NCI-H1048 (cell line): Measurements from ENCODE around the gene HNRNPR.
A peak's percentile ranks its signal among the peaks of the same experiment; 100 is the strongest.

ENCODE experiments used
- DNase-seq: peaks from one replicate; lab custom pipeline; 2025; lab: John Stamatoyannopoulos, UW

The HNRNPR gene

DNA sequence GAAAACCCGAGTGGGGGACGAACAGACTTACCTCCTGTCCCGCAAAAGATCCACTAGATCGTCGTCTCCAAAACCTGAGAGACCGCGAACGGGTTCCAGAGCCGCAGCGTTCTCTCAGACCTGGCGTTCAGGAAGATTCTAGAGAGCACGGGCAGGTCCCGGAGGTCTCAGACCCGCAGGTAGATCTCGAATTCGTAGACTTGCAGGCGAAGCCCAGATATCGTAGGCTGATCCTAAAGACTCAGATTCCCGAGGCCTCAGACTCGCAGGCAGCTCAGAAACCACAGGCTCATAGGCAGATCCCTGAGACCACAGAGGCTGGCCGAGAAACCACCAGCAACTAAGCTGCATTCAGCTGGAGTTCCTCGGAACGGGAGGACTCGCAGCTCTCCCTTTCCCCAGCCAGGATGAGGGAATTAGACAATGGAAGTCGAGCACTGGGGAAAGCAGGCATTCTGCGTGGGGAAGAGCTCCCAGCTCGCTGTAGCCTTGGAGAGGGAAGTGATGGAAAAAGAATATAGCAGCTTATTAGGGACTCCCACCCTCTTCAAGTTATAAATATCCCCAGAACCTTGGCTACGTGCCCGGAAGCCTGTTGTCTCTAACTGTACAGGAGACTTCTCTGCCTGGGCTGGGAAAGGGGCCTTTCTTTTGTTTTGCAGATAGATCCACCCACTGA is 25.4 kb upstream of the HNRNPR start, which contains the start of gene ZNF436:
TSS of gene ZNF436 (minus strand) at position 502 of the 679 bp plus-strand sequence. CDS start 1,831 bp downstream, outside the sequence.
- peak; percentile 12 for DNase-seq

DNA sequence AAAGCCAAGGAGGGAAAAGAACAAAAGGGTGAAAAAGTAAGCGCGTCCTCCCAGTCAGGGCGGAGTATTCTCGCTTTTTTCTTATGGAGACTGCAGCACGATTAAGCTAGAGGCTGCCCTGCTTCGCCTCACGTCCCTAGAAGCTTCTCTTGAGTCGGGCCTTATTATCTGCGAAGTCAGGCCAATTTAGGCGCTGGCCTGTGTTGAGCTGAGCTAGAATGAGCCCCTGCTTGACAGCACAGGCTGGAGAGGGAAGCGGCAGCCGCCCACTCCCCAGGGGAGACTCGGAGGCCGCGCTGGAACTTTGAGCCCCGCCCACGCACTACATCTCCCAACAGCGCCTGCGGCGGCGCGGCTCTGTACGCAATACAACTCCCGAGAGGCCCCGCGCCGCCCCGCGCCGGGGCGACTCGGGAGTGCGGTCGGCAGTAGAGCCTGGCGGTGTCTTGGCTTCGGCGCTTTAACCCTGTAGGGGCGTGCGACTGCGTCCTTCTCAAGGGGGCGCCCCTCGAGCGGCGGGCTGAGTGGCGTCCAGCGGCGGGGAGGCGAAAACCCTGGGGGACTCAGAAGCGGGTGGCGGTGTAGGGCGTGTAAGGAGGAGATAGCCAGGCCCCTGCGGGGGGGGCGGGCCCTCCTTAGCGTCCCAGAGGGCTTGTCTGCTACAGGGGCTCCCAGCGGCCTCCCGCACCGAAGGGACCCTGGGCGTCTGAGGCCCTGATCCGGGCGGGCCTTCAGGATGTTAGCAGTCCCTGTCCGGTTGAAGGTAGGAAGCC is 24.7 kb upstream of the HNRNPR start:
- peak; percentile 81 for DNase-seq

DNA sequence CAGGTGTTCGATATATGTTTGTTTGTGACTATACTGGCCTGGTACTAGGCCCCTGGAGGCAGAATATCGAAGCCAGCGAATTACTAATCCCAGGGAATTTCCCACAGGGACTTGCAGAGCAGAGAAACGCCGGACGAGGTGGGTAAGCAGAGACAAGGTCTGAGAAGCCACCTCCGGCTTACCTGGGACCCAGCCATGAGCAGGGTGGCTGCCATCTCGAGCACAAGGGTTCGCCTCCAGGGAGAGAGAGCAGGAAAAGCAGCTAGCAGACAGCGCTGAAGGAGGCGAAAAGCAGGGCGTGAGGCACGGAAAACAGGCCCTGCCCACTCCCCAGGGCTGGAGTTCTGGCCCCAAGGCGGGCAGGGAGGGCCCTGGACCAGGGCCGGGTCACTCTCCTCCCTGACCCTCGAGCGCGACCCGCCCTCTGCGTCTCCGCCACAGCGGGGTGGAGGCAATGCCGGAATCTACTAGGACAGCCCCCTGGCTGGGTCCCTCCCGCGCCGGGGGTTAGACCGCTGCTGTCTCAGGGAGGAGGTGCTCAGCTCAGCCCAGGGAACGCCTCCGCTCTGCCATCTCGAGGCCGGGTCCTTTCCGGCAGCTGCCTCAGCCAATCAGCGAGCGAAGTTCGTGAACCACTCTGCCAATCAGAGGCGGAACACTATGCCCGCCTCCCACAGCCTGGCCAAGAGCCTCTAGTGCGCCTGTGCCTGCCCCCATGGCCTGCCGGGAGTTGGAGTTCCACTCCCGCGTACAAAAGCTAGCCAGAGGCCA is 23.9 kb upstream of the HNRNPR start:
- peak; percentile 96 for DNase-seq

DNA sequence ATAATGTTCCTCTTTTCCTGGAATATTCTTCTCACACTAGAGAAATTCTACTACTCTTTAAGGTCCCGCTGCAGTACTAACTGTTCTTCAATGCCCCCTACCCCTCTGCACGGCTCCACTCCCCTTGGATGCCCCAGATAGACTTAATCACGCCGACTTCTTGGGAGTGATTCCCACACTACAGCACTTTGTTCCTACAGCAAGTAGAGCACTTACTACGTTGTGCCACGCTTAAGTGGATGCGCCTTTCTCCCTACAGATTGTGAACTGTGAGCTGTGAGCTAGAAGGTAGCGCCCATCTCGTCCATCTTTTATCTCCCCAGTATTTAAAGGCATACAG is 23.3 kb upstream of the HNRNPR start:
- DNase-seq = no peak

DNA sequence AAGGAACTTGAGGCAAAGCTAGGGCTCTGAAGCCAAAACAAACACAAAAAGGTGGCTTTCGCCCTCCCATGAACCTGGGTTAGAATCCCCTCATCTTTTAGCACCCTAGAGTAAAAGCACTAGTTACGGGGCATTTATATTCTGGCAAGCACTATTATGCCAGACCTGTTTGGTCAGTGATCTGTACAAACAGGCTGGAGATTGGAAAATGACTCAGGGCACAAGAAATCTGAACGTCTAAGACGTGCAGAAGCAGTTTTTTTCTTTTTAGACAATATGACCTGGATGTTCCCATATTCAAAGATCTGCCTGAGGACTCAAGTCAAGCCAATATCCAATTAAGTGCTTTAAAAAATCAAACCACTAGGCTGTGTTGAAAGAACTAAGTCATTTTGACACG is 22.5 kb upstream of the HNRNPR start:
- no peak for DNase-seq

DNA sequence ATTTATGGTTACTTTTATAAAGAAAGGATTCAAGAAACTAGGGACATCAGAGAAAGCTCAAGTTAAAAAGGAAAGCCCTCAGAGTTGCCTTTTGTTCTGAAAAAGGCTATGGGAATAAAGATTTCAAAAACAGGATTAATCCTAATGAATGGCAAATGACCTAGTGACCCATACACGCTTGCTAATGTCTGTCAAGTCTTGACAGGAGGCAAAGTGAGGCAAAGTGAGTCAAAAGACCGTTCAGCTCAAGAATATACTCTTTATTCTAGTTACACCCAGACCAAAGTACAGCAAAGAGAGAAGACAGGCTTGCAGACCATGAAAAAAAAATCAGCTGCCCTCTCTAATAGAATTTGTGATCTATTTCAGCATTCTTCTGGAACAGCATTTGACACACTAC is 22.1 kb upstream of the HNRNPR start:
- DNase-seq = no peak

DNA sequence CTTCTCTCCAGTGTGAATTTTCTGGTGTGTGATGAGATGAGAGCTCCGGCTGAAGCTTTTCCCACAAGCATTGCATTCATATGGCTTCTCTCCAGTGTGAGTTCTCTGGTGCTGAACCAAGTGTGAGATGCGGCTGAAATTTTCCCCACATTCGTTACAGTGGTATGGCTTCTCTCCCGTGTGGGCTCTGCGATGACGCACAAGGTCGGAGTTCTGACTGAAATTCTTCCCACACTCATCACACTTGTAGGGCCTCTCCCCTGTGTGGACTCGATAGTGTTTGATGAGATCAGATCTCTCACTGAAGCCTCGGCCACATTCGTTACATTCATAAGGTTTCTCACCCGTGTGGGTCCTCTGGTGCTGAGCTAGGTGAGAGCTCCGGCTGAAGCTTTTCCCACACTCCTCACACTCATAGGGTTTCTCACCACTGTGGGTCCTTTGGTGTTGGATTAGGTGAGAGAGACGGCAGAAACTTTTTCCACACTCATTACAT is 18.2 kb upstream of the HNRNPR start:
- DNase-seq = no peak

DNA sequence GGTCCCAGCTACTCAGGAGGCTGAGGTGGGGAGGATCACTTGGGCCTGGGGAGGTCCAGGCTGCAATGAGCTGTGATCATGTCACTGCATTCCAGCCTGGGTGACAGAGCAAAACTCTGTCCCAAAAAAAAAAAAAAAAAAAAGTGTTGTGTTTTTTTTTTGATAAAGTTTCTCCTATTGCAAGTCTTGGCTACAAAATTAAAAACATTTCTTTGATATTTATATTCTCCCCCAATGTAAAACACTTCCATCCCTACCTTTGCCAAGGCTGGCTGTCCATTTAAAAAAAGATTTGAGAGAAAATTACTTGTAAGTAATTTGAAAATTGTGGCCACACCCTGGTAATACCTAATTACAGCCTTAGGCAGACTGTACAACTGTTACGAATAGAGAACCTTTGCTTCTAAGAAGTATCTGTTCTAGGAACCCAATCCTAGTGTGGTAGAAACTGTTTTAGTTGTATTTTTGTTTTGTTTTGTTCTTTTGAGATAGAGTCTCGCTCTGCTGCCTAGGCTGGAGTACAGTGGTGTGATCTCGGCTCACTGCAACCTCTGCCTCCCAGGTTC is 14.3 kb upstream of the HNRNPR start:
- no peak for DNase-seq

DNA sequence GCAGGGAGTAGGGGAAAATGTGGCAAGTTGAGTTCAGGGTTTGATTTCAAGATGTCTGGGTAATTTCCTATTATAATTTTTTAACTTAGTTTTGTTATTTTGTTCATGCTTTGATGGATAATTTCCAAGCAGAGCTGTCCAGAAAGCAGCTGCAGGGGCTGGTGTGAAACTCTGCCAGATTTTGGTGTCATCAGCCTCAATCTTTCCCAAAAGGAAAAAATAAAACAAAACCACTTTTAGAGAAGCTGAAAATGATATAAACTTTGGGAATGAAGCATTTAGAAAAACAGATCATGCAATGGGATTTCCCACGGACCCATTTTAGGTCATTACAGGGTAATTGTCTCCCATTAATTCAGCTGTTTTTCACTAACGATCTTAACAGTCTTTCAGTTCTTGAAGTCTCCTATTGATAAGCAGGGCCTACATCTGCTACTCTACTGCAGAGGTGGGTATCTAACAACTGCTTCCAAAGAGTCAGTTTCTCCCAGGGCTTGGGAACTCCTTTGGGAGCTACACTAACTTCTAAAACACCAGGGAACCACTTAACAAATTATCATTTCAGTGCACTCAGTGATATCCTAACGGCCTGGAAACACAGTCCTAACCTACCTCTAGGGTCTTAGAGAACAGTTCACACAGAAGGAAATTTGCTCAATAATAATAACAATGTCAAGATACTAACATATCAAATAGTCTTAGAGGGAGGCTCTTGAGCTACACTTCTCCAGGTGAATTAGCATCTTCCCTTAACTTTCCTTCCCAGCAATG is 13.2 kb upstream of the HNRNPR start:
- no peak for DNase-seq

DNA sequence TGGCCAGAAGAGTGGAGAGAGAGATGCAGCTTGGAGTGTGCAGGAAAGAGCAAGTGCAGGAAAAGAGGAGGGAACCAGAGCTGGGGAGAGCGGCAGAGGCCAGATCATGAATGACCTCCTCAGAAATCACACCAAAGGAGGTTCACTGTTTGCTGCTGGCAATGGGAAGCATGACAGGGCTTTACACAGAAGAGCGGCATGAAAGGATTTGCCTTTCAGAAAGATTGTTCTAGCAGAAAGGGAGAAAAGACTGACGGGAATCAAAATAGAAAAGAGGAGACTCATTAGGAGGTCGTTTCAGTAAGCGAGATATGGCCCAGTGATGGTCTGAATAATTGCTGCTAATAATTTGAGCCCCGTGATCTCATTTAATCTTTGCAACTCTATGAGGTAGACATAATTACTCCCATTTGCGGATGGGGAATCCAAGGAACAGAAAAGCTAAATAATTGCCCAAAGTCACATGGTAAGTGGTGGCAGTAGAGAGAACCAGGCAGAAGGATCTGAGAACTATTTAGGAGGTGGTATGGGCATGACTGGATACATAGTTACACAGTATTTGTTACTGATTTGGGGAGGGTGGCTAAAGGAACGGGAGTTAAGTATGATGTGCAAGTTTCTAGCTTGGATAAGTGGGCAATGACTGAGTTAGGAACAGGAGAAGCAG is 12.5 kb upstream of the HNRNPR start:
- no peak for DNase-seq

DNA sequence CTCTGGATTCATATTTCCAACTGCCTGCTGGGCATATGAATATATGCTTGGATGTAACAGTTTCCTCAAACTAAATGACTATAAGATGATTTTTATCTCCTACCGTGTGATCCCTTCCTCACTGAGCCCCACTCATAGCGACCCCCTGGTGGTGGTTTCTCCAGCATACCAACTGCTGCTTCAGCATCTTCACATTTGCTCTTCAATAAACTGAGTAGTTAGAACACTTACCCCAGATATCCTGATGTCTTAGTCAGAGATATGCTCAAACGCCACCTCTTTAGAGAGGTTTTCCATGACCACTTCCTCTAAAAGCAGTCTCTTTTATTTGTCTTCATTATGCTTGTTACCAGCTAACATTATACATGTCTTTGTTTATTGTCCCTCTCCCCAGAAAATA is 10.2 kb upstream of the HNRNPR start:
- no peak for DNase-seq

DNA sequence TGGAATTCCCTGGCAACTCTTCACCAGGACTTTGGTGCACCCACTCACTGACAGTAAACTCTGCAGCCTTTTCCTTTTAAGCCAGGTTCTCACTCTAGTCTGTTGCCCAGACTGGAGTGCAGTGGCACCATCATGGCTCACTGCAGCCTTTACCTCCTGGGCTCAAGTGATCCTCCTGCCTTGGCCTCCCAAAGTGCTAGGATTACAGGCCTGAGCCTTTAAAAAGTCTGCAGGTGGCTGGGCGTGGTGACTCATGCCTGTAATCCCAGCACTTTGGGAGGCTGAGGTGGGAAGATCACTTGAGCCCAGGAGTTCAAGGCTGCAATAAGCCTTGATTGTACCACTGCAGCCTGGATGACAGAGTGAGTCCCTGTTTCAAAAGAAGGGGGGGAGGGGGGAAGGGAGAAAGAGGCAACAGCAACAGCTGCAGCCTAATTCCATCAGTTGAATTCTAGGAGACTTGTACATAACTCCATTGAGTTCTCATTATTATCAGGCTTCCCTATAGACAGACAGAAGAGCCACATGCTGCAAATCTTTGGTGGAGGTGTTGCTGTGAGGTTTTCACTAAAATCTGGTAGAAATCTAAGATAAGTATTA is 8.1 kb upstream of the HNRNPR start:
- DNase-seq = no peak

DNA sequence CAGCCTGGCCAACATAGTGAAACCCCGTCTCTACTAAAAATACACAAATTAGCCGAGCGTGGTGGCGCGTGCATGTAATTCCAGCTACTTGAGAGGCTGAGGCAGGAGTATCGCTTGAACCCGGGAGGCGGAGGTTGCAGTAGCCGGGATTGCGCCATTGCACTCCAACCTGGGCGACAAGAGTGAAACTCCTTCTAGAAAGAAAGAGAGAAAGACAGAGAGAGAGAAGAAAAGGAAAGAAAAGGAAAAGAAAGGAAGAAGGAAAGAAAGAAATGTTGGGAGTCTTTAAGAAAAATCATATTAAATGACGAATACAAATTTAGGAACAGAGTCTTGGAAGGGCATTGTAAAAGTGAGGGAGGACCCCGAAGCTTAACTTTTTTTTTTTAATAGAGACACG is 1.8 kb upstream of the HNRNPR start:
- no peak for DNase-seq

DNA sequence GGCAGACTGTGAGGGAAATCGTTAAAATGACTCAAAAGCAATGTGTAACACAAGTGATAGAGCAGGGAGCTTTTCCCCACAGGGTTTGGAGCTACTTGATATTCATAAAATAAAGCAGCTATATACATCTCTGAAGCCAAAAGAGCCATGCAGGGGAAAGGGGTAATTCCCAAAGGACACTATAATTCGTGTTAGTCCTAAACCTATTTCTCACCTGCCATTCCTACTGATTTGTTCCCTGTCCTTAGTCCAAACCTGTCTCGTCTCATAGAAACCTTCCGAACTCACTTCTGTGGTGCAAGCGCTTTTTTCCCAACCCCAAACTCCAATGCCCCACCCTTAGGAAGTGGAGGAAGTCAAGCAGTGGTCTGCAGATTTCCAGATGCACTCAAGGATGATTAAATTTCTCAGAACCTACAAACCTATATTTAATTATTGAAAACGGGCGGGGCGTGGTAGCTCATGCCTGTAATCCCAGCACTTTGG is 946 bp upstream of the HNRNPR start:
- no peak for DNase-seq

DNA sequence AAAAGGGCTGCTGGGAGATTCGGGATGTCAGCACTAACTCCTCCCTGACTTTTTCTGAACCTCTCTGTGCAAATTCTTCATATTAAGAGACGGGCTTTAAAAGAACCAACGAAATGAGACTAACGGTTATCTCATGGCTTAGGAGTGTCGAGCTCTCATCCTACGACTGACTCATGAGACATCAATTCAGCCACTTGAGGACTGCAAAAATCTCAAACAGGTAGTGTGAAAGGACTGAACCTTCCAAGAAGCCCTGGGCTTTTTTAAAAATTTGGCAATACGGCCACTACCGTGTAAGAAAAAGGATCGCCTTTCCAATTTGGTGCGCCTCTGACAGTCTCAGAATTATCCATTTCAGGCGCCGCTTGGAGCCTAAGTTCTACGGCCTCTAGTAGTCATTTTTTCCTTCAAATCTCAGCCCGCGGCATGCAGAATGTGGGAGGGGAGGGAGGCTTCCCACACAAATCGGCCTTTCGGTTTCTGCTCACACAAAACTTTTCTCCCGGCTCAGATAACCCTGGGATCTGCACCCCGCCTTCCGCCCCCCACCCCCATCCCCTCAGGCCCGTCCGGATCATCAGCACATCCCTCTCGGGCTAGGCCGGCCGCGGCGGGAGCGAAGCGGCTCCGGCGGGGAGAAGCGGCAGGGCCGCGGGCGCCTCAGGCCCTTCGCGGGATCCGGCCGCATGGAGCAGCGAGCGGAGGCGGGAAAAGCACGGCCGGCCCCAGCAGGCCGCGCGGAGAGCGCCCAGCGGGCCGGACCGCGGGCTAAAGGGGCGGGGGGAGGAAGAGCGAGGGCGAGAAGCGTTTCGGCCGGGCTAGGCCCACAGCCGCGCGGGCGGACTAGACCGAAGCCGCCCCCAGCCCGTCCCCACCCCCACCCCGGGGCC is 618 bp downstream of the HNRNPR start:
- DNase-seq = no peak

DNA sequence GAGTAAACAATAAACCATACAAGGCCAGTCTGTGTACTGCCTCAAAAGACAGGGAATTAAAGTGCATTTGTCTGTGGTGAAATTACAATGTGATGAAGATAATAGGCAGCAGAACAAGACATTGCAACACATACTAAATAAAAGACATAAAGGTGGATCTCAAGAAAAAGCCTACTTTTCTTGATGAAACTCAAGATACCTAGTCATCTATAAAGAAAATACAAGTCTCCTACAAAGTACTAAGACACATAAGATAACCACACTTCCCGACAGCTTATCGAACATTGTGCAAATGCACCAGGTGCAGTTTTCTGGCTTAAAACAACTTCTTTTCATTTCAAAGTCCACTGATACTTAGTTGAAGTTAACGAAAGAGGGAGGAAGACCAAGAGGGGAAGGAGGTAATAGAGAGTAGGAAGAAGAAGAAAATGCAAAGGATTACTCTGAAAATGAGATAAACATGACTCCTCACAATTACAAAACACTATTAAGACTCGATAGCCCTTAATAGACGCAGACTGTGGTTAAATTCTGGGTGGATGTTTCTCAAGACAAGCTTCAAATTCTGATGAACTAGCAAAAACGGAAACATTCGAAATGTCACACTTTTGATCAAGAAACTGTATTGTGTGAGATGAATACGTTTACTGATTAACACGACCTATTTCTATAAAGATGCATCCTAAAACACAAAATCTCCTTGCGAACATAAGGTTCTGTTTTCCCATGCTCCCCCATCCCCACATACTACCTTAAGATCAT is 2.0 kb downstream of the HNRNPR start:
- no peak for DNase-seq

DNA sequence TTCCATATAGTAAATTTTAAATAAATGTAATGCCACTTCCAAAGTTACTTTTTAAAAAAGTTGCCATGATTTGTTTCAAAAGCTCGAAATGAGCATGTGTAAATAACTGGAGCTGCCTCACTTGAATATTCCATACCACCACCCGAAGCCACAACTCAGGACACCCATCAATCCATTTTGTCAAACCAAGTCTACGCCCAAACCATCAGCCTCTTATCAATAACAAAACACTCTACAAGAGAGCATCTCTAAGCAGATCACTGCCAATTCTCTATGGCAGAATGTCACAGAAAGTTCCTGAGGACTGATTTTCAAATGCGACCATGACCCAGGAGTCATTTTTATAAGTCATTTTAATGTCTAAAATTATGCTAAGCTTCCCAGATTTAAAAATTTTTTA is 4.5 kb downstream of the HNRNPR start:
- DNase-seq = no peak

DNA sequence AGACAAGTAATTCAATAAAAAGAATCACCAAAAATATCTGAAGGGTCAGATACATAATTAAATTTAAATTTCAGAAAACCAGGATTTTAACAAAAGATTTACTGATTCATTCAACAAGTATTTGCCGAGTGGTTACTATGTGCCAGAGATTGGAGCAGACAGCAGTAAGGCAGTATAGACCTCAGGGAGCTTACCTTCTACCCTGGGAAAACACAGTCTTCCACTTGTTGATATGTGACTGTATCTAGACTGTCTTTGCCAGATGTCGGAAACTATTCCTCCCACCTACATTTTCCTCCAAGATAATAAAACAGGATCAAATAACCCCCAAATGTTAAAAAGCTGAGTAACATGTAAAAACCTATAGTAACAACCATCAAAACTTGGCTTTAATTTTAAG is 6.2 kb downstream of the HNRNPR start:
- no peak for DNase-seq

DNA sequence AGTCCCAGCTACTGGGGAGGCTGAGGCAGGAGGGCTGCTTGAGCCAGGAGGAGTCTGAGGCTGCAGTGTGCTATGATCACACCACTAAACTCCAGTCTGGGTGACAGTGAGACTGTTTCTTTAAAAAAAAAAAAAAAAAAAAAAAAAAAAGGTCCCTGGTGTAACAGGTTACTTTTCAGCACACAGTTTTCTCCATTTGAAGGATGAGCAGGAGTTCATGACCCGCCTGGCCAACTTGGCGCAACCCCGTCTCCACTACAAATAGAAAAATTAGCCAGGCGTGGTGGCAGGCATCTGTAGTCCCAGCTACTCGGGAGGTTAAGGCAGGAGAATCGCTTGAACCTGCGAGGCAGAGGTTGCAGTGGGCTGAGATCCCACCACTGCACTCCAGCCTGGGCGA is 12.4 kb downstream of the HNRNPR start:
- no peak for DNase-seq
